ENCODE data around the gene PROSER3.

PROSER3 gene

GRCh38 chr19:35796645-35797542, 38.9 kb downstream of the PROSER3 start:
- TF ChIP-seq CTCF (IDR thresholded peaks at IDR 0.05; ENCODE audit: low read depth, low read length, missing control alignments): no peak
- no peak for DNase-seq (ENCODE audit: low read depth)
- H3K4me3 ChIP-seq (ENCODE audit: low read depth, low read length): no peak overlapping the region

- TF ChIP-seq CTCF (IDR thresholded peaks at IDR 0.05; ENCODE audit: low read depth, low read length, missing control alignments): no peak
- H3K4me3 ChIP-seq (ENCODE audit: low read depth, low read length): no peak overlapping the region
- no peak for DNase-seq (ENCODE audit: low read depth)
These were observed 39.7 kb downstream of the PROSER3 start for GRCh38 chr19:35797663-35798062.

- H3K4me3 ChIP-seq (ENCODE audit: low read depth, low read length): no peak overlapping the region
- TF ChIP-seq CTCF (IDR thresholded peaks at IDR 0.05; ENCODE audit: low read depth, low read length, missing control alignments): no peak
- DNase-seq (ENCODE audit: low read depth): no peak
These were observed 43.9 kb downstream of the PROSER3 start for GRCh38 chr19:35801828-35802227.

- no peak for DNase-seq (ENCODE audit: low read depth)
- H3K4me3 ChIP-seq (ENCODE audit: low read depth, low read length): no peak overlapping the region
- TF ChIP-seq CTCF (IDR thresholded peaks at IDR 0.05; ENCODE audit: low read depth, low read length, missing control alignments): no peak
These were observed 47.6 kb downstream of the PROSER3 start for GRCh38 chr19:35805526-35806102.

- no peak for TF ChIP-seq CTCF (IDR thresholded peaks at IDR 0.05; ENCODE audit: low read depth, low read length, missing control alignments)
- H3K4me3 ChIP-seq (ENCODE audit: low read depth, low read length): no peak overlapping the region
- DNase-seq (ENCODE audit: low read depth): no peak
These were observed 48.6 kb downstream of the PROSER3 start for GRCh38 chr19:35806597-35806996.

- no peak for DNase-seq (ENCODE audit: low read depth)
- no peak for TF ChIP-seq CTCF (IDR thresholded peaks at IDR 0.05; ENCODE audit: low read depth, low read length, missing control alignments)
- no peak overlapping the region for H3K4me3 ChIP-seq (ENCODE audit: low read depth, low read length)
These were observed 49.7 kb downstream of the PROSER3 start for GRCh38 chr19:35807633-35808032.
